ENCODE results near the gene FLNB. TPM values are rescaled to one million over a fixed set of nuclear protein-coding genes. Genes with fewer than 3 reads are reported as not detected.
A peak's percentile ranks its signal among the peaks of the same experiment; 100 is the strongest.

Gene FLNB
- total and polyA plus RNA-seq, 2 of the 13 experiments (the other 11 are each of a cell fraction or from before 2014, with no cell fraction given), result 106 to 130 TPM

GRCh38 chr3:58008141-58009025 lies at the start of gene FLNB (continued):
- TF ChIP-seq ZNF205 (CRISPR knock-in tag; IDR thresholded peaks at IDR 0.05) (peak; percentile 15; the same call in 1 of the 2 replicates), STAT5B (CRISPR knock-in tag; IDR thresholded peaks at IDR 0.05) (0 out of 2 replicates have a peak, but pooled peaks have one; percentile 31), PRDM4 (CRISPR knock-in tag; IDR thresholded peaks at IDR 0.05; ENCODE audit: borderline replicate concordance) (no peak), PAXIP1 (CRISPR knock-in tag; conservative IDR thresholded peaks at IDR 0.05) (peak; percentile 16), ZNF574 (CRISPR knock-in tag; IDR thresholded peaks at IDR 0.05) (peak; percentile 73), ZNF552 (CRISPR knock-in tag; IDR thresholded peaks at IDR 0.05; ENCODE audit: borderline replicate concordance) (no peak), ZBTB2 (CRISPR knock-in tag; IDR thresholded peaks at IDR 0.05; ENCODE audit: low read depth) (no peak), ZNF441 (CRISPR knock-in tag; IDR thresholded peaks at IDR 0.05; ENCODE audit: borderline replicate concordance) (0 out of 2 replicates have a peak, but pooled peaks have one; percentile 42), ATF2 (CRISPR knock-in tag; IDR thresholded peaks at IDR 0.05) (0 out of 2 replicates have a peak, but pooled peaks have one; percentile 48), ZNF557 (CRISPR knock-in tag; IDR thresholded peaks at IDR 0.05) (no peak), PREB (CRISPR knock-in tag; IDR thresholded peaks at IDR 0.05) (no peak; the same call in 1 of the 2 replicates), ZNF670 (CRISPR knock-in tag; IDR thresholded peaks at IDR 0.05; ENCODE audit: borderline replicate concordance) (peak; percentile 78; the same call in 1 of the 2 replicates), HES4 (CRISPR knock-in tag; IDR thresholded peaks at IDR 0.05; ENCODE audit: borderline replicate concordance) (no peak), PHF20 (CRISPR knock-in tag; IDR thresholded peaks at IDR 0.05) (peak; percentile 40; the same call in 1 of the 2 replicates)
